HG02981 (cell line): ENCODE measurements around the gene MNX1.

Experiments used
- ATAC-seq: cut with Tn5 transposase; IDR thresholded peaks from one replicate; pipeline ENCODE4 v1.9.1; 2021; ENCODE audit warnings: mild to moderate bottlenecking, moderate library complexity; ENCODE audit not compliant: unreplicated experiment

MNX1 gene

GRCh38 chr7:157004521-157005455 lies 5.7 kb downstream of the MNX1 start:
- no peak for ATAC-seq

- ATAC-seq, result no peak
Observed at GRCh38 chr7:157003756-157004520, 6.5 kb downstream of the MNX1 start.

DNA sequence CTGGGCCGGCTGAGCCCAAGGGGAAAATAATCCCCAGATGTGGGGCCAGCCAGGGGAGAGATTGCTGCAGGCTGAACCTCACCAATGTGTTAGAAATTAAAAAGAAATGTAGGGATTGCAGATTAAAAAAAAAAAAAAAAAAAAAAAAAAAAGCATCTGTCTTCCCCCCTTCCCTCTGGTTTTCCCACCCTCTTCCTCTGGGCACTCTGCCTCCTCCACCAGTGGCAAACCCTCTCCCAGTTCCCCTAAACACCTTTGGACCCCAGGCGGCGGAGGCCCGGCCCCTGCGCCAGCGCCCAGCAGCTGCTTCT lies 7.1 kb downstream of the MNX1 start:
- ATAC-seq, result no peak

GRCh38 chr7:157002819-157003421 lies 7.5 kb downstream of the MNX1 start:
- no peak for ATAC-seq

GRCh38 chr7:157001920-157002818 lies 8.3 kb downstream of the MNX1 start:
- no peak for ATAC-seq

GRCh38 chr7:157000741-157001653 lies 9.5 kb downstream of the MNX1 start:
- ATAC-seq, result no peak

DNA sequence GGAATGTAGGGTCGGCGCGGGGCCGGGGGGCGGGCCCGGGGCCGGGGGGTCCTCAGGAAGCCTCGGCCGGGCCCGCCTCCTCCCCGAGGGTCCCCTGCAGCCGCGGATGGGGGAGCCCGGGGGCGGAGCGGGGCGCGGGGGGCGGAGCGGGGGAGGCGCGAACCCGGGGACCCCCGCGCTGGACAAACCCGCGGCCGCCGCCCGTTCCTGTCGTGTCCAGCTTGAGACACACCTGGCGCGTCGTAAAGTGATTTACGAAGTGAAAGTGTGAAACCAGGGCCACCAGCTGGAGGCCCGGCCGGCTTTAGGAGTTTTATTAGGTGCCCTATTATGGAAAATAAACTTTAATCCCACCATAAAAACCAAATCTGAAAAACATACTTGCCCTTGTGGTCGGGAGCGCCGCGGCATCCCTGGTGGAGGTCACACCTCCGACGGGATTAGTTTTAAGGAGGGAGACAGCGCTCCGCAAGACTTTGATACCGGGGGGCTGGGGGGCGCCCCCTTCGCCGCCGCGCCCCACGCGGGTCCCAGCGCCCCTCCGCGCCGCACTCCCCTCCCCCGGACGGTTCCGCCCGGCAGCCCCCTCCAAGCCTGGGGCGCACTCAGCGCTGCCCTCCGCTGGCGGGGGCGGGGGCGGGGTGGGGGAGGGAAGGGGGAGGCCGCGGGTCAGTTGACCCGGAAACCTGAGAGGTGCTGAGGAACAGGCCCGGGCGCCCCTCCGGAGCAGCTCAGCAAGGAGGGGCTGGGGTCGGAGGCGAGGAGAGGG lies 10.3 kb downstream of the MNX1 start:
- ATAC-seq, result no peak

DNA sequence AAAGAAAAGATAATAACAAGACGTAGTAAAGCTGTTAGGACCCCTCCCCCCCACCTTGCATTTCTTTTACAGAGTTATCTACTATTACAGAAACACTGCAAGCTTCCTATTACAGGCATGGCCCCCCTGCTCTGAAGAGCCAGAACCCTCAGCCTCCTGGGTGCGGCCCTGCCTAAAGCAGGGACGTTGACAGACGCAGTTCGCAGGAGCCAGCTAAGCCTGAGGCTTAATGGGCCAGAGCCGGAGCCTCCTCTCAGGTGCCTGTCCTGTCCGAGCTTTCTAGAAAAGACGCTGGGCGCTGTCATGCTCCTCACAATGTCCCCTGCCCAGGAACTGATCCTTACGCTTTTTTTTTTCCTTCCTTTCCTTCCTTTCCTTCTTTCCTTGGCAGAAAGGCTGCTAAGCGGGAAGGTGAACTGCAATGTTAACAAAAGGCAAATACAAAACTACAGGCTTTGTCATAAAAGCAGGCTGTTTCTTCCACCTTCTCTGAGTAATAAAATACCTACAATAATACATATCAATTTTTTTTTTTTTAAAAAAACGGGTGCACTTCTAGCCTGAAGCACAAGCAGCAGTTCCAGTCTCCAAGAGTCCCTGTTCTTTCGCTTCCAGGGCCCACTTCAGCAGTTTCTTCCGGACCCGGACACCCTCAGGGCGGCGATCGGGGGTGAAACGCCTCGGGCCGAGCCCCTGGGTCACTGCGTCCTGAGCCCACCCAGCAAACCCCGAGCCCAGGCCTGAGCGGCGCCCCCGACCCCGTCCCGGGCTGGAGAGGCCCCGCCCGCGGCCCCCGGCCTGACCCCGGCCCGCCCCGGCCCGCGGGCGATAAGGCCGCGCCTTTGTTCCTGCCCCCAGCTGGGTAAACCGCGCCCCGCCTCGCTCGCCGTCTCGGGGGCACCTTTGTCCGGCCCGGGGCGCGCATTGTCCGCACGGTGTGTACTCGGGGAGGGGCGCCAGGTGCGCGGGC lies 11.2 kb downstream of the MNX1 start:
- no peak for ATAC-seq

- ATAC-seq, result no peak
Observed at GRCh38 chr7:156994417-156994816, 16.0 kb downstream of the MNX1 start.

GRCh38 chr7:156993925-156994235 lies 16.6 kb downstream of the MNX1 start:
- no peak for ATAC-seq

- ATAC-seq, result no peak
Observed at GRCh38 chr7:156993021-156993924, 17.2 kb downstream of the MNX1 start.

GRCh38 chr7:156989766-156990535 lies 20.5 kb downstream of the MNX1 start:
- no peak for ATAC-seq

GRCh38 chr7:156988343-156989185 lies 21.9 kb downstream of the MNX1 start:
- ATAC-seq, result no peak

DNA sequence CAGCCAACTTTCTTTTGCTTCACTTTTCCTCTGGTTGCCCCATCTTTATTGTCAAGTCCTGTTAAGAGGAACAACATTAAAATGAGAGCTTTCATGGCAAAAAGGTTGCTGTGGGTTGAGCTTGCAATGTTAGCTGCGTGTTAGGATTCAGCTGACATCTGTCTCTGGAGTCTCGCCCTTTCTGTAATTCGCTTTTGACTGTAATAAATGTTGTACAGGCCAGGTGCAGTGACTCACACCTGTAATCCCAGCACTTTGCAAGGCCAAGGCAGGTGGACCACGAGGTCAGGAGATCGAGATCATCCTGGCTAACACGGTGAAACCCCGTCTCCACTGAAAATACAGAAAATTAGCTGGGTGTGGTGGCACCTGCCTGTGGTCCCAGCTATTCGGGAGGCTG lies 24.1 kb downstream of the MNX1 start:
- no peak for ATAC-seq
